ENCODE data around the gene MNT. TPM values are rescaled to one million over a fixed set of nuclear protein-coding genes. Genes with fewer than 3 reads are reported as not detected.

The MNT gene
- total and polyA plus RNA-seq, 2 of the 8 experiments (the other 6 are each of a cell fraction or from before 2014, with no cell fraction given) = 5.0 to 17.3 TPM

- Histone ChIP-seq H3K36me3 (ENCODE audit: control insufficient read depth in 2 of 4, insufficient read depth in 4 of 4, low read length in 3 of 4) (peaks cover 0 to 13% (median 5%) of the 10 kb centered on the region in 4 experiments; a peak in 3 of 8 replicates), H2AK5ac (ENCODE audit: low read depth, low read length) (no peak overlapping the region), H2BK15ac (ENCODE audit: low read length) (no peak overlapping the region), H3K4ac (replicated peaks; ENCODE audit: insufficient read length, low read depth, low read length) (no peak overlapping the region), H3K56ac (replicated peaks; ENCODE audit: insufficient read length, low read depth, low read length) (no peak overlapping the region), H4K20me1 (replicated peaks in 1 of 2; ENCODE audit: control insufficient read depth in 1 of 2, insufficient read depth in 2 of 2, low read length in 2 of 2) (peaks cover 2 to 3% of the 10 kb centered on the region in 2 experiments), H3K9me3 (ENCODE audit: insufficient read depth in 2 of 2, low read depth in 1 of 2, low read length in 1 of 2) (no peaks in the 10 kb centered on the region), H3K14ac (ENCODE audit: insufficient read length) (no peak overlapping the region), H3K79me2 (ENCODE audit: control insufficient read depth in 1 of 2, insufficient read depth in 2 of 2, low read length in 2 of 2) (no peaks in the 10 kb centered on the region), H3K4me2 (ENCODE audit: insufficient read depth in 1 of 2, low read depth in 2 of 2, low read length in 2 of 2) (no peak overlapping the region), H4K91ac (replicated peaks; ENCODE audit: insufficient read length, low read length) (no peak overlapping the region), H3K27me3 (replicated peaks in 1 of 4; ENCODE audit: control insufficient read depth in 3 of 4, extremely low read depth in 1 of 4, insufficient read depth in 3 of 4, low read length in 3 of 4) (no peaks in the 10 kb centered on the region), H3K9ac (replicated peaks in 1 of 4; ENCODE audit: extremely low read depth in 1 of 4, low read depth in 3 of 4, low read length in 3 of 4) (no peak overlapping the region), H2BK12ac (ENCODE audit: low read depth, low read length) (no peak overlapping the region), H3K79me1 (ENCODE audit: low read depth, low read length) (no peaks in the 10 kb centered on the region), H2BK120ac (replicated peaks; ENCODE audit: low read depth, low read length) (no peak overlapping the region), H2BK20ac (ENCODE audit: low read length) (no peak overlapping the region), H3K4me1 (replicated peaks in 1 of 4; ENCODE audit: control insufficient read depth in 3 of 4, insufficient read depth in 4 of 4, low read length in 3 of 4) (peaks cover 0 to 12% (median 5%) of the 10 kb centered on the region in 4 experiments; a peak in 3 of 7 replicates), H3K23me2 (ENCODE audit: low read depth, low read length) (no peaks in the 10 kb centered on the region), H3K23ac (ENCODE audit: insufficient read length) (no peak overlapping the region), H2BK5ac (ENCODE audit: low read depth, low read length) (no peak overlapping the region), H4K5ac (ENCODE audit: insufficient read length, low read depth, low read length) (no peak overlapping the region), H4K8ac (ENCODE audit: extremely low read depth, insufficient read depth, low read length) (no peak overlapping the region), H2AFZ (ENCODE audit: low read length) (no peak overlapping the region), H3K18ac (ENCODE audit: extremely low read depth, low read length) (no peak overlapping the region), H3K27ac (ENCODE audit: low read depth, low read length) (no peak overlapping the region), H3K4me3 (ENCODE audit: extremely low read depth in 1 of 4, insufficient read depth in 2 of 4, low read depth in 3 of 4, low read length in 4 of 4) (no peak overlapping the region)
- CTCF ChIA-PET (ENCODE audit: partially characterized antibody) = interaction anchor here (1.5 to 13.4 kb wide), 6 partner anchors 10 to 45 kb away, joined by 8 to 209 read pairs (median 22); no protein-coding TSS in a partner anchor
- DNase-seq (ENCODE audit: low read depth in 1 of 2, low spot score in 2 of 2) (no peak), FAIRE-seq (no peak)
- 96% methylated on average over 28 of the region's 30 CpGs; no CpG with 5 or more reads in 1 of the 2 experiments for WGBS, 2 experiments (ENCODE audit: extremely low coverage in 1 of 2, insufficient coverage in 1 of 2, insufficient read length in 1 of 2, insufficient replicate concordance in 2 of 2, low coverage in 1 of 2, low lambda C conversion rate in 2 of 2, missing lambda C conversion rate in 1 of 2)
- POLR2A ChIA-PET (ENCODE audit: partially characterized antibody) = interaction anchor here (0.8 to 5.7 kb wide), 6 partner anchors 11 to 45 kb away, joined by 3 to 34 read pairs (median 5); partner anchors contain the start of genes SGSM2 and TSR1
- TF ChIP-seq KDM4A (IDR thresholded peaks at IDR 0.05; ENCODE audit: low read depth, low read length, severe bottlenecking) (no peak), SUZ12 (IDR thresholded peaks at IDR 0.05; ENCODE audit: low read length) (no peak), USF2 (IDR thresholded peaks at IDR 0.05; ENCODE audit: low read length) (no peak), ASH2L (IDR thresholded peaks at IDR 0.05; ENCODE audit: low read length) (no peak), ZNF274 (IDR thresholded peaks at IDR 0.05; ENCODE audit: borderline replicate concordance, extremely low read depth, low read length) (no peak), EGR1 (IDR thresholded peaks at IDR 0.05; ENCODE audit: borderline replicate concordance, low read depth, low read length) (no peak), SIX5 (IDR thresholded peaks at IDR 0.05; ENCODE audit: low read depth, low read length) (no peak)
- TF ChIP-seq, protein P1, sequence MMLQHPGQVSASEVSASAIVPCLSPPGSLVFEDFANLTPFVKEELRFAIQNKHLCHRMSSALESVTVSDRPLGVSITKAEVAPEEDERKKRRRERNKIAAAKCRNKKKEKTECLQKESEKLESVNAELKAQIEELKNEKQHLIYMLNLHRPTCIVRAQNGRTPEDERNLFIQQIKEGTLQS (IDR thresholded peaks at IDR 0.05; ENCODE audit: insufficient read depth, low read depth, low read length) = no peak
- TF ChIP-seq, protein P2, sequence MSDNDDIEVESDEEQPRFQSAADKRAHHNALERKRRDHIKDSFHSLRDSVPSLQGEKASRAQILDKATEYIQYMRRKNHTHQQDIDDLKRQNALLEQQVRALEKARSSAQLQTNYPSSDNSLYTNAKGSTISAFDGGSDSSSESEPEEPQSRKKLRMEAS (IDR thresholded peaks at IDR 0.05) = no peak
Measured at GRCh38 chr17:2371183-2372130, 29.4 kb downstream of the MNT start.
